MM.1S (cell line): ENCODE results near the gene ALDH18A1.

Experiments used
- EZH2 ChIP-seq: fragments of 300-600 bp; sonication (generic); optimal IDR thresholded peaks from 2 replicates; pipeline ENCODE3; 2017; ENCODE audit warnings: low read depth, mild to moderate bottlenecking, antibody characterized with exemption, low read length, mixed read lengths
- EZH2phosphoT487 ChIP-seq: fragments of 300-600 bp; sonication (generic); IDR thresholded peaks from 2 replicates; pipeline ENCODE4 v1.6.1; 2018; ENCODE audit warnings: antibody characterized with exemption, low read length
- TF ChIP-seq, protein P1 (sequence below): fragments of 300-600 bp; sonication (generic); IDR thresholded peaks from 2 replicates; pipeline ENCODE4 v1.5.1; 2016; ENCODE audit warnings: antibody characterized with exemption, low read length, mixed read lengths

DNA sequence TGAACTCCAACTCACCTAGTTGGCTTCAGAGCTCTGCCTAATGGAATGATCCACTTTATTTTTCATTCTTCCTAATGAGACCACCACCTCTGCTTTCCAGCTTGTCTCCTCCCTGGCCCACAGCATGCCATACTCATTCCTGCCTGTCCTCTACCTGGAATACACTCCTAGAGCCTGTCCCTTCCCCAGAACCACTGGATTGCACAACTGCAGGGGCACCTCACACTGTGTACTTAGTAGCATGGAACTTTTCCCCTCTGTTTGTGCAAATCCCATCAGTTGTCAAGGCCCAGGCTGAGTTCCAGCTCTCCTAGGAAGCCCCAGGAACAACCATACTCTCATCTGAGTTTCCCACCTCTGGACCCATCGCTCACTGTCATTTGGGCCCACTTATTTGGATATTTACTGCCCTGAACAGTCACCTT is 15.6 kb downstream of the ALDH18A1 start:
- TF ChIP-seq, protein P1, sequence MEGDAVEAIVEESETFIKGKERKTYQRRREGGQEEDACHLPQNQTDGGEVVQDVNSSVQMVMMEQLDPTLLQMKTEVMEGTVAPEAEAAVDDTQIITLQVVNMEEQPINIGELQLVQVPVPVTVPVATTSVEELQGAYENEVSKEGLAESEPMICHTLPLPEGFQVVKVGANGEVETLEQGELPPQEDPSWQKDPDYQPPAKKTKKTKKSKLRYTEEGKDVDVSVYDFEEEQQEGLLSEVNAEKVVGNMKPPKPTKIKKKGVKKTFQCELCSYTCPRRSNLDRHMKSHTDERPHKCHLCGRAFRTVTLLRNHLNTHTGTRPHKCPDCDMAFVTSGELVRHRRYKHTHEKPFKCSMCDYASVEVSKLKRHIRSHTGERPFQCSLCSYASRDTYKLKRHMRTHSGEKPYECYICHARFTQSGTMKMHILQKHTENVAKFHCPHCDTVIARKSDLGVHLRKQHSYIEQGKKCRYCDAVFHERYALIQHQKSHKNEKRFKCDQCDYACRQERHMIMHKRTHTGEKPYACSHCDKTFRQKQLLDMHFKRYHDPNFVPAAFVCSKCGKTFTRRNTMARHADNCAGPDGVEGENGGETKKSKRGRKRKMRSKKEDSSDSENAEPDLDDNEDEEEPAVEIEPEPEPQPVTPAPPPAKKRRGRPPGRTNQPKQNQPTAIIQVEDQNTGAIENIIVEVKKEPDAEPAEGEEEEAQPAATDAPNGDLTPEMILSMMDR: no peak
- TF ChIP-seq EZH2phosphoT487: no peak
- no peak for TF ChIP-seq EZH2
